PC-9 (cell line): ENCODE results near the gene STING1.

Source experiments
- CTCF ChIP-seq: fragments of 200-600 bp; sonication (generic); conservative IDR thresholded peaks from 2 replicates; pipeline ENCODE4 v1.6.1; 2017; ENCODE audit warnings: mixed run types, antibody characterized with exemption, mild to moderate bottlenecking, moderate library complexity
- EZH2 ChIP-seq: fragments of 200-600 bp; sonication (generic); IDR thresholded peaks from 2 replicates; pipeline ENCODE4 v1.8.0; 2017; ENCODE audit warnings: antibody characterized with exemption, low read depth

- no peak for TF ChIP-seq CTCF
- no peak for TF ChIP-seq EZH2
Measured at GRCh38 chr5:139462586-139463276, 19.8 kb downstream of the STING1 start, which contains the start of gene ECSCR.
